Measurements from ENCODE around the gene GPR17. TPM values are rescaled to one million over a fixed set of nuclear protein-coding genes. Genes with fewer than 3 reads are reported as not detected.

The GPR17 gene
- total RNA-seq, 1 donor from 2014 or later, result not detected

DNA sequence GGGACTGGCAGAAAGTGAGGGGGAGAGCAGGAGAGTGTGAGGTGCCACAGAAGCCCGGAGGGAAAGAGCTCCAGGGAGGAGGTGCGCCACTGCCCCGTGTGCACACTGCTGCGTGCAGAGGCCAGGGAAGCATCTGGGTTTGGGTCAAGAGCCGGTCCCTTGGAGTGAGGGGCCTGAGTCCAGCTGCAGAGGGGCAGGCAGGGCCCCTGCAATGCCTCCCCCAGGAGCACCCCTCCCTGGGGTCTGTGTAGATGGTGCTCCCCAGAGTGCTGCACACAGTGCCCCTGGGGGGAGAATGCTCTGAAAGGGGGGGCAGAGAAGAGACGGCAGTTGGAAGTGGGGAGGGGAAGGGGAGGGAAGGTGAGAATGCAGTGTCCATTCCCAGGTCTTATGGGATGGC lies 33.0 kb downstream of the GPR17 start:
- no peaks in the 10 kb centered on the region for H3K9me3 Mint-ChIP-seq
- H3K27me3 Mint-ChIP-seq (ENCODE audit: low read depth), result peaks cover 46% of the 10 kb centered on the region
- no peak for DNase-seq (ENCODE audit: low spot score in 2 of 2, unreplicated experiment in 2 of 2)
- H3K36me3 Mint-ChIP-seq, result no peaks in the 10 kb centered on the region
- H3K4me3 Mint-ChIP-seq, result no peak overlapping the region
- no peak overlapping the region for H3K27ac Mint-ChIP-seq
- TF ChIP-seq, protein P1, sequence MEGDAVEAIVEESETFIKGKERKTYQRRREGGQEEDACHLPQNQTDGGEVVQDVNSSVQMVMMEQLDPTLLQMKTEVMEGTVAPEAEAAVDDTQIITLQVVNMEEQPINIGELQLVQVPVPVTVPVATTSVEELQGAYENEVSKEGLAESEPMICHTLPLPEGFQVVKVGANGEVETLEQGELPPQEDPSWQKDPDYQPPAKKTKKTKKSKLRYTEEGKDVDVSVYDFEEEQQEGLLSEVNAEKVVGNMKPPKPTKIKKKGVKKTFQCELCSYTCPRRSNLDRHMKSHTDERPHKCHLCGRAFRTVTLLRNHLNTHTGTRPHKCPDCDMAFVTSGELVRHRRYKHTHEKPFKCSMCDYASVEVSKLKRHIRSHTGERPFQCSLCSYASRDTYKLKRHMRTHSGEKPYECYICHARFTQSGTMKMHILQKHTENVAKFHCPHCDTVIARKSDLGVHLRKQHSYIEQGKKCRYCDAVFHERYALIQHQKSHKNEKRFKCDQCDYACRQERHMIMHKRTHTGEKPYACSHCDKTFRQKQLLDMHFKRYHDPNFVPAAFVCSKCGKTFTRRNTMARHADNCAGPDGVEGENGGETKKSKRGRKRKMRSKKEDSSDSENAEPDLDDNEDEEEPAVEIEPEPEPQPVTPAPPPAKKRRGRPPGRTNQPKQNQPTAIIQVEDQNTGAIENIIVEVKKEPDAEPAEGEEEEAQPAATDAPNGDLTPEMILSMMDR (IDR thresholded peaks at IDR 0.05; ENCODE audit: unreplicated experiment), result no peak
- H3K4me1 Mint-ChIP-seq, result peaks cover 15% of the 10 kb centered on the region

DNA sequence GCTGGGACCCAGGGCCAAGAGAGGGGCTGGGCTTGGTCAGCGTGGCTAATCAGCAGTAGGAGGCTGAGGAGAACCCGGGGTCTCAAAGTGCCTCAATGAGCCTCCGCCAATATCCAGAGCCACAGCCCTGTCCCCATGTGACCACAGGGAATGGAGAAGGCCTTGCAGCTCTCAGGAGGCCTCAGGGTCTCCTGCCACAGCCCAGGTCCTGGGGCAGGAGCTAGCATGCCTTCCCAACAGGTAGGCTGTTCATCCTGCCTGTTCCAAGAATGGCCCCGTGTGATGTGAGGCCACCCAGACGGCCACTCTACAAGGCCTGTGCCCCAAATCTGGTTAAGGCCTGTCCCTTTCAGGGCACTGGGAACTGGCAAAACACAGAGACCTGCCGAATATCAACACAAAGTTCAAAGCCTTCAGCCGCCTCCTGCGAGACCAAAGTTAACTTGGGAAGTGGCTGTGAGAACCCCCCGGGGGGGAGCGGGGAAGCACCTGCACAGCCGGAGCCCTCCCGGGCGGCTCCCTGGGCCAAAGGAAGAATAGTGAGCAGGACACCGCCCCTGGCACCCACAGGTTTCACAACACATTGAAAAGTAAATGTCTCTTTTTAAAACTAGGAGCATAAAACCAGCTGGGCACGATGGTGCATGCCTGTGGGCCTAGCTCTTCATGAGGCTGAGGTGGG lies 33.9 kb downstream of the GPR17 start:
- TF ChIP-seq, protein P1 (IDR thresholded peaks at IDR 0.05; ENCODE audit: unreplicated experiment), result no peak
- Mint-ChIP-seq H3K27me3 (ENCODE audit: low read depth) (peaks cover 40% of the 10 kb centered on the region), H3K36me3 (no peaks in the 10 kb centered on the region), H3K4me3 (no peak overlapping the region), H3K27ac (no peak overlapping the region), H3K9me3 (no peaks in the 10 kb centered on the region), H3K4me1 (peaks cover 11% of the 10 kb centered on the region)
- no peak for DNase-seq (ENCODE audit: low spot score in 2 of 2, unreplicated experiment in 2 of 2)

DNA sequence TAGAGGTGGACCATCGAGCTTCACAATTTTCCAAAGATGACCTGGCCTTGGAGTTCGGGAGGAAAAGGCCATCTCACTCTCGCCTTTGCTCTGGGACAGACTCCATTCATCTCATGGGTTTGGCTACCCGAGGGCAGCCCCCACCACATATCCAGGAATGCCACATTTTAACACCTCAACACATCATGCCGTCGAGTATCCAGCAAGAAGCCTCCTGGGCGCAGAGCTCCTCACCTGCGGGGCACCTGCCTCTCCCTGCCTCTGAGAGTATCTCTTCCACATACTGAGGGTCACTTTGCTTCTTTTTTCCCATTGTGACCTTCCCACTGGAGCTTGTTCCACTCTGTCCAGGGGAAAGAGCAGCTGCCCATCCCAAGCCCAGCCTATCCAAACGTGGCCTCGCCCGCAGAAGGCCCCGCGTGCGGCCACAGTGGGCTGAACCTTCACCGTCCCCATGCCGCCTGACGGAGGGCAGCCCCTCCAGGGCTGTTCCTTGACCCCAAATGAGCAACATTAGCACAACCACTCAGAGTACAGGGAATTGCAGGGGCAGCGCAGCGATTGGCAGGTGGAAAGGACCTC lies 34.8 kb downstream of the GPR17 start:
- Mint-ChIP-seq H3K27ac (no peak overlapping the region), H3K27me3 (ENCODE audit: low read depth) (peaks cover 37% of the 10 kb centered on the region), H3K36me3 (no peaks in the 10 kb centered on the region), H3K9me3 (no peaks in the 10 kb centered on the region), H3K4me1 (peaks cover 14% of the 10 kb centered on the region), H3K4me3 (no peak overlapping the region)
- TF ChIP-seq, protein P1 (IDR thresholded peaks at IDR 0.05; ENCODE audit: unreplicated experiment), result no peak
- DNase-seq (ENCODE audit: low spot score in 2 of 2, unreplicated experiment in 2 of 2), result no peak

DNA sequence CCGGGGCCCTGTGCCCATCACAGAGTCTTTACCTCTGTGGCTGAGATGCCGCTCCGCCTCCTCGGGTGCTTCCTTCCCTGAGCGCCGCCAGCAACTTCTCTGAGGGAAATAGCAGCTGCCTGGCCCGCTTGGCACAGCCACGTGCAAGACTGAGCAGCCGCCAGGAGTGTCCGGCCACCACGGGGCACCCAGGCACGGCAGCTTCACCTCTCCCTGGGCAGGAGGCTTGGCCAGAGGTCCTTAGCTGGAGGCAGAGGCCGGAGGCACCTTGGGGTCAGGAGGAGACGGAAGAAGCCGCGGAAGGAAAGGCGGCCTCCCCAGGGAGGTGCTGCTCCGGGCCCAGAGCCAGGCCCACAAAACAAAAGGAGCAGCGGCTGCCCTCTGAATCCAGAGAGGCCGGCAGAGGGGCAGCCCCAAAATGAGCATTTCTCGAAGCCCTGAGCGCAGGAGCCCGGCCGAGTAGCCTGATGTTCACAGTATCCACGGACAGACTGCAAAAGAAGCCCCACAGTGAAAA lies 35.4 kb downstream of the GPR17 start:
- H3K4me3 Mint-ChIP-seq, result no peak overlapping the region
- DNase-seq (ENCODE audit: low spot score in 2 of 2, unreplicated experiment in 2 of 2), result no peak
- no peak overlapping the region for H3K27ac Mint-ChIP-seq
- peaks cover 12% of the 10 kb centered on the region for H3K4me1 Mint-ChIP-seq
- H3K27me3 Mint-ChIP-seq (ENCODE audit: low read depth), result peaks cover 32% of the 10 kb centered on the region
- H3K36me3 Mint-ChIP-seq, result no peaks in the 10 kb centered on the region
- no peaks in the 10 kb centered on the region for H3K9me3 Mint-ChIP-seq
- TF ChIP-seq, protein P1 (IDR thresholded peaks at IDR 0.05; ENCODE audit: unreplicated experiment), result no peak

DNA sequence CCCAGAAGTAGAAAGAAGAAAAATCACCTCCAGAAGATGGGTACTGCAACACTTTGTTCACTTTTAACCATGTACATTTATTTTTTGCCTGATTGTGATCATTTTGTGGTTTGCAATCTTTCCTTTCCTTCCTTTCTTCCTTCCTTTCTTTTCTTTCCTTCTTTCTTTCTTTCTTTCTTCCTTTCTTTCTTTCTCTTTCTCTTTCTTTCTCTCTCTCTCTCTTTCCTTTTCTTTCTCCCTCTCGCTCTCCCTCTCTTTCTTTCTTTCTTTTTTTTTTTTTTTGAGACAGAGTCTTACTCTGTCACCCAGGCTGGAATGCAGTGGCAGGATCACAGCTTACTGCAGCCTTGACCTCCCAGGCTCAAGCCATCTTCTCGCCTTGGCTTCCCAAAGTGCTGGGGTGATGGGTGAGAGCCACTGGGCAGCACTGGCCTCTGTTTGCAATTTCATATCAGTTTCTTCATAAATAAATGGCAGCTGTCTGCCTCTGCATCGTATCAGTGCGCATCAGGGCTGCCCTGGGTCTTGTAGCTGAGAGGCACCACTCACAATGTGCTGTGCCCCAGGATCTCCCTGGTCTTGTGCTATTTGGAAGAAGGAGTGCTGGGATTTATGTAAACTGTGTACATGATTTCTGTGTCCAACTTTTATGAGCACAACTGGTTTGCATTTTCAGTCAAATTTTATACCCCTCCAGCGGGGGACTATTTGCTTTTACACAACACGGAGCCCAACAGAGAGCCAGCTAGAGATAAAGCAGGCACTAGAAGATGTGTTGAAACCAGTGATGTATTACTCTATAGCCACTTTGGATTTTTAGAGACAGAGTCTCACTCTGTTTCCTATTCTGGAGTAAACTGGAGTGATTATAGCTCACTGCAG lies 36.3 kb downstream of the GPR17 start:
- H3K27me3 Mint-ChIP-seq (ENCODE audit: low read depth), result peaks cover 23% of the 10 kb centered on the region
- TF ChIP-seq, protein P1 (IDR thresholded peaks at IDR 0.05; ENCODE audit: unreplicated experiment), result no peak
- DNase-seq (ENCODE audit: low spot score in 2 of 2, unreplicated experiment in 2 of 2), result no peak
- no peak overlapping the region for H3K4me3 Mint-ChIP-seq
- no peak overlapping the region for H3K27ac Mint-ChIP-seq
- no peaks in the 10 kb centered on the region for H3K9me3 Mint-ChIP-seq
- H3K4me1 Mint-ChIP-seq, result peaks cover 11% of the 10 kb centered on the region
- H3K36me3 Mint-ChIP-seq, result no peaks in the 10 kb centered on the region

Measured in mesothelial cell of epicardium (in vitro differentiated cells).